Measurements from ENCODE around the gene FOXI1.

The FOXI1 gene

DNA sequence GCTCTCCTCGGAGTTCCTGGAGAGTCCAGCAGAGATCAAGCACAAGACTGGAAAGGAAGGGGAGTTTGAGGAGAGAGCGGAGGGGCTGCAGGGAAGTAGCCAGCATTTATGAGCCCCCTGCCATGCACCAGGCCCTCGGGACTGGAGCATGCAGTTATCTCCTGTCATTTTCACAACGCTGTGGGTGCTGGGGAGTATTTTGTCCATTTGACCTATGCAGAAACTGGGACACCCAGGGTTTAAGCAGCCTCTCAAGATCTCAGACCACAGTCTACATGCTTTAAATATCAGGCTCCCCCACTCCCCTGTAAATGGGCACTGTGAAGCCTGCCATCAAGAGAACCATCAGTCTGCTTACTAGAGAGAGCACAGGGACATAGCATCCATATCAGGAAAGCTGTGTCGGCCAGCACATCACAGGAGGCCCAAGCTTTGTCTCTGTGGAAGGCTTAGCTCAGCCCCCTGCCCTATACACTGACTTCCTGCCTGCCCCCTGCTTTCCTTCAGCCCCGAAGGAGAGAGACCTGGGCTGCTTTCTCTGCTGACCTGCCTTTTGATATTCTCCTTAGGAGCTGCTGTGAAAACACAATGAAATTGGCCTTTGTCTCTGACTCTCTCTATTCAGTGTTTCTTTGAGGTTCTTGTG, 7.3 kb downstream of the FOXI1 start:
- TF ChIP-seq, protein P1, sequence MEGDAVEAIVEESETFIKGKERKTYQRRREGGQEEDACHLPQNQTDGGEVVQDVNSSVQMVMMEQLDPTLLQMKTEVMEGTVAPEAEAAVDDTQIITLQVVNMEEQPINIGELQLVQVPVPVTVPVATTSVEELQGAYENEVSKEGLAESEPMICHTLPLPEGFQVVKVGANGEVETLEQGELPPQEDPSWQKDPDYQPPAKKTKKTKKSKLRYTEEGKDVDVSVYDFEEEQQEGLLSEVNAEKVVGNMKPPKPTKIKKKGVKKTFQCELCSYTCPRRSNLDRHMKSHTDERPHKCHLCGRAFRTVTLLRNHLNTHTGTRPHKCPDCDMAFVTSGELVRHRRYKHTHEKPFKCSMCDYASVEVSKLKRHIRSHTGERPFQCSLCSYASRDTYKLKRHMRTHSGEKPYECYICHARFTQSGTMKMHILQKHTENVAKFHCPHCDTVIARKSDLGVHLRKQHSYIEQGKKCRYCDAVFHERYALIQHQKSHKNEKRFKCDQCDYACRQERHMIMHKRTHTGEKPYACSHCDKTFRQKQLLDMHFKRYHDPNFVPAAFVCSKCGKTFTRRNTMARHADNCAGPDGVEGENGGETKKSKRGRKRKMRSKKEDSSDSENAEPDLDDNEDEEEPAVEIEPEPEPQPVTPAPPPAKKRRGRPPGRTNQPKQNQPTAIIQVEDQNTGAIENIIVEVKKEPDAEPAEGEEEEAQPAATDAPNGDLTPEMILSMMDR (IDR thresholded peaks at IDR 0.05; ENCODE audit: low read depth, low read length, missing control alignments) = no peak
- H3K4me3 ChIP-seq (ENCODE audit: low read depth, low read length) = no peak overlapping the region
- DNase-seq (ENCODE audit: low read depth) = no peak

DNA sequence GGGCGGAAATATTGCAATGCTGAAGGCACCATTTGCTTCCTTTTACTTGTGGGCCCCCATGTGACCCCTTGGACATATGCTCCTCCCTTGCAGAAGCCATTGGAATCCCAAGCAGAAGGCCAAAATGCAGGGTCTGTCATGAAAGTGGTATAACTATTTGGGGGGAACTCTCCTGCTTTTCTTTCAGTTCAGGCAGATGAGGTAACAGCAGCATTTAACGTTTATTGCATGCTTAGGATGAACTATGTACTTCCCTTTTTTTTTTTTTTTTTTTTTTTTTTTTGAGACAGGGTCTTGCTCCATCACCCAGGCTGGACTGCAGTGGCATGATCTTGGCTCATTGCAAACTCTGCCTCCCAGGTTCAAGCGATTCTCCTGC, 7.8 kb downstream of the FOXI1 start:
- TF ChIP-seq, protein P1 (IDR thresholded peaks at IDR 0.05; ENCODE audit: low read depth, low read length, missing control alignments) = no peak
- H3K4me3 ChIP-seq (ENCODE audit: low read depth, low read length) = no peak overlapping the region
- no peak for DNase-seq (ENCODE audit: low read depth)

DNA sequence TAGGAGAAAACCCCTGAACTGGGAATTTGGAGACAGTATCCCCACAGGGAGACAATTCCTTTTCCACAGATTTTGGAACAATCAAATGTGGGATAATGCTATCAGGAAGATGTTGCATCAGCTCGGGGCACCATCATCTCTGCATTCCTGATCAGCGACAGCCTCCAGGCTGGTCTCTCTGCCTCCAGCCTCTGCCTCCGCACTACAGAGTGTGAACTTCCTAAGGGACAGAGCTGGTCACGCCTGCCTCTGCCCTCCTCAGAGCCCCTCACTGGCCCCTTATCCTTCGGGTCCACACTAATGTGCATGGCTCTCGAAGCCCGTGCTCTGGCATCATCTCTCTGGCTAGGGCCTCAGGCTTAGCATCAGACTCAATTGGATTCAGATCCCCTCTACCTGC, 8.6 kb downstream of the FOXI1 start:
- TF ChIP-seq, protein P1 (IDR thresholded peaks at IDR 0.05; ENCODE audit: low read depth, low read length, missing control alignments) = no peak
- DNase-seq (ENCODE audit: low read depth) = no peak
- no peak overlapping the region for H3K4me3 ChIP-seq (ENCODE audit: low read depth, low read length)

DNA sequence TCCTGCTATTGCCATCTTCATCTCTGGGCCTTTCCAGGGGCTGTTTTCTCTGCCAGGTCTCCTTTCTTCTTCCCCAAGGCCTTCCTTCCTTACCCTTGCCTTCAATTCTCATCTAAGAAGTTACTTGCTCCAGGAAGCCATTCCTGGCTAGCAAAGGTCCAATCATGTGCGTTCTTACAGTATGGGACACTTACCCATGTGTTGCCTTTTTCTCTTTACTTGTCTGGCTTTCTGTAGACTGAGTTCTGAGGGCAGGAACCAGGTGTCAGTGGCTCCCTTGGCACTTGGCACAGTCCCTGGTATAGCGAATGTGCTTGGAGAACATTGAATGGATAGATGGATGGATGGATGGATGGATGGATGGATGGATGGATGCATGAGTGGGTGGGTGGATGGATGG, 10.2 kb downstream of the FOXI1 start:
- no peak for DNase-seq (ENCODE audit: low read depth)
- no peak overlapping the region for H3K4me3 ChIP-seq (ENCODE audit: low read depth, low read length)
- TF ChIP-seq, protein P1 (IDR thresholded peaks at IDR 0.05; ENCODE audit: low read depth, low read length, missing control alignments) = no peak

DNA sequence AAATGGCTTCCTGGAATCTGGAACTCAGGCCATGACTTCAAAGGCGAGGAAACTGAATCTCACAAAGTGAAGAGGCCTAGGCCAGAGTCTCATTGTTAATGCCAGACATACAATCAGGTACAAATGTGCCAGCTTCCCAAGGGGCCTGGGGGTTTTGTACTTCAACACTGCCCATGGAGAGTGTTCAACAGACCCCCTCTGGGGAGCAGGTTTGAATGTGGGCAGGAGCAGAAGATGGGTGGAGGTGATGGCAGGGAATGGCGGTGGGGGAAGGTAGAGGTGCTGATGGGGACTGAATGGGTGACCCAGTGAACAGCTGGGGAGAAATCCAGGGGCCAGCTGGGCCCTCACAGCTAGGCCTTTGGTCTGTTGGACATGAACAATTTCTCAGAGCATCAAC, 12.0 kb downstream of the FOXI1 start:
- TF ChIP-seq, protein P1 (IDR thresholded peaks at IDR 0.05; ENCODE audit: low read depth, low read length, missing control alignments) = no peak
- DNase-seq (ENCODE audit: low read depth) = no peak
- H3K4me3 ChIP-seq (ENCODE audit: low read depth, low read length) = no peak overlapping the region

DNA sequence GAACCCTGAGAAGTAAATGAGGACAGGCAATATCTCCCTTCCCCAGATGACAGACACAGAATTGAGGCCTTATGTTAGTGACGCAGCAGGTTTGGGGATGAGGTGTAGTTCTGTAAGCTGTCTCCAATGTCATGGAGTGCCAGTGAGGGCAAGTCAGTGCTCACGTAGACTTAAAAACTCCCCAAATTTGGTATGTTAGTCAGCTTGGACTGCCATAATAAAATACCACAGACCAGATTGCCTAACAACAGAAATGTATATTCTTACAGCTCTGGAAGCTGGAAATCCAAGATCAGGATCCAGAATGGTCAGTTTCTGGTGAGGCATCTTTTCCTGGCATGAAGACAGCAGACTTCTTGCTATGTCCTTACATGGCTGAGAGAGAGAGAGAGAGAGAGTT, 14.9 kb downstream of the FOXI1 start:
- DNase-seq (ENCODE audit: low read depth) = no peak
- no peak overlapping the region for H3K4me3 ChIP-seq (ENCODE audit: low read depth, low read length)
- TF ChIP-seq, protein P1 (IDR thresholded peaks at IDR 0.05; ENCODE audit: low read depth, low read length, missing control alignments) = no peak

DNA sequence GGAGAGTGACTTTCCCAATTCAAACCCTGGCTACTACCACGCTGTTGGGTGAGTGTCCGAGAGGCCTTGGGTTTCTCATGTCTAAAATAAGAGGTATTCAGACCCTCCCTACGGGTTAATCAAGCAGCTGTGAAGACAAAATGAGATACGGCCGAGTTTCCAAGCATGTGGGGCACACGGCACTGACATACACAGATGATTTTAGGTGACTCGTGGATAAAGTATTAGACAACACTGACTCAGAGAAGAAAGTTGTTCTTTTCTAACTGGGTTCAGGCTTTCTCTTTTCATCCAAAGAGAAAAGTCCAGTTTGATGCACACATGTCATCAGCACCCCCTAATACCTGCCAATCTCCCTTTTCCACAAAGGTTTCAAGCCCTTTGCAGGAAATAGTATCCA, 15.6 kb downstream of the FOXI1 start:
- TF ChIP-seq, protein P1 (IDR thresholded peaks at IDR 0.05; ENCODE audit: low read depth, low read length, missing control alignments) = no peak
- H3K4me3 ChIP-seq (ENCODE audit: low read depth, low read length) = no peak overlapping the region
- DNase-seq (ENCODE audit: low read depth) = no peak

Data from GM12864 (cell line).